ENCODE data around the gene ZNF474. TPM values are rescaled to one million over a fixed set of nuclear protein-coding genes. Genes with fewer than 3 reads are reported as not detected.

The ZNF474 gene
- 0.09 TPM in 1 of 2 replicates, not detected in the other for total RNA-seq (ENCODE audit: low replicate concordance)

DNA sequence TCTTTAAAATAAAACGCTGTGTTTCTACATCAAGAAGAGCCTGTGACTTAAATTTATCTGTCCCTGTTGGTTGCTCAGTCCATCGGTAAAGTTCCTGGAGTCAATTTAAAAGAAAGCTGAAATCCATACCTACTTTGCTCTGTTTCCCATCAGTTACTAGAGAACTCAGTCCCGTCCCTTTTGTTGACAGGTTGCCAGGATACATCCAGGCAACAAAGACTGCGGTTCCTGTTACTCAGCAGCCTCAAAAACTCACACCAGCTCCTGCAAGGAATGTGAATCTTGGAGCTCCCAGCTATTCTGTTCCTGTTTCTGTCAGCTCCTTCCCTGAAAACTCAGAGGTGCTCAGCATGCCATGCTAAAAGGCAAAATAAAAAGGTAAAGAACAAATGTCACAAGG, at the start of gene ZNF474:
TSS of gene ZNF474 (plus strand) at position 241 of the 400 bp plus-strand sequence. CDS start 22,445 bp downstream, outside the sequence.
- TF ChIP-seq, protein P1, sequence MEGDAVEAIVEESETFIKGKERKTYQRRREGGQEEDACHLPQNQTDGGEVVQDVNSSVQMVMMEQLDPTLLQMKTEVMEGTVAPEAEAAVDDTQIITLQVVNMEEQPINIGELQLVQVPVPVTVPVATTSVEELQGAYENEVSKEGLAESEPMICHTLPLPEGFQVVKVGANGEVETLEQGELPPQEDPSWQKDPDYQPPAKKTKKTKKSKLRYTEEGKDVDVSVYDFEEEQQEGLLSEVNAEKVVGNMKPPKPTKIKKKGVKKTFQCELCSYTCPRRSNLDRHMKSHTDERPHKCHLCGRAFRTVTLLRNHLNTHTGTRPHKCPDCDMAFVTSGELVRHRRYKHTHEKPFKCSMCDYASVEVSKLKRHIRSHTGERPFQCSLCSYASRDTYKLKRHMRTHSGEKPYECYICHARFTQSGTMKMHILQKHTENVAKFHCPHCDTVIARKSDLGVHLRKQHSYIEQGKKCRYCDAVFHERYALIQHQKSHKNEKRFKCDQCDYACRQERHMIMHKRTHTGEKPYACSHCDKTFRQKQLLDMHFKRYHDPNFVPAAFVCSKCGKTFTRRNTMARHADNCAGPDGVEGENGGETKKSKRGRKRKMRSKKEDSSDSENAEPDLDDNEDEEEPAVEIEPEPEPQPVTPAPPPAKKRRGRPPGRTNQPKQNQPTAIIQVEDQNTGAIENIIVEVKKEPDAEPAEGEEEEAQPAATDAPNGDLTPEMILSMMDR (IDR thresholded peaks at IDR 0.05; ENCODE audit: insufficient read depth, low read length): no peak
- peak; percentile 95 for DNase-seq (ENCODE audit: low read depth)
- H3K4me3 ChIP-seq (ENCODE audit: low read depth, low read length): no peak within 1 kb of the TSS

DNA sequence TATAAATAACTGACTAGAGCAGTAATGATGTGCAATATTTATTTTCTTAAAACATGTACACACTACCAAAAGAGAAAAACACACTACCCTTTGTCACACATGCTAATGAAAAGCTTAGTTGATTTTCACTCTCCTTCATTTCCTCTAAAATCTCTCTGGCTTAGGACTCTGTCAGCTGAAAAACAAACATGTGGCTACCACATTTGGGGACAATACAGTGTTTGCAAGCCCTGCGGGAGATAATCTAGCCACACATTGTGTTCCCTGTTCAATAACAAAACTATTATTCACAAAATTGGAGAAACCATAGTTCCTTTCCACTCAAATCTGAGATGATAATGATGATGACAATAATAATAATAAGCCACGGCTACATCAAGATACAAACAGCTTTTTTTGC, 47.8 kb upstream of the ZNF474 start:
- no peak for DNase-seq (ENCODE audit: low read depth)
- TF ChIP-seq, protein P1 (IDR thresholded peaks at IDR 0.05; ENCODE audit: insufficient read depth, low read length): no peak
- H3K4me3 ChIP-seq (ENCODE audit: low read depth, low read length): no peak overlapping the region

DNA sequence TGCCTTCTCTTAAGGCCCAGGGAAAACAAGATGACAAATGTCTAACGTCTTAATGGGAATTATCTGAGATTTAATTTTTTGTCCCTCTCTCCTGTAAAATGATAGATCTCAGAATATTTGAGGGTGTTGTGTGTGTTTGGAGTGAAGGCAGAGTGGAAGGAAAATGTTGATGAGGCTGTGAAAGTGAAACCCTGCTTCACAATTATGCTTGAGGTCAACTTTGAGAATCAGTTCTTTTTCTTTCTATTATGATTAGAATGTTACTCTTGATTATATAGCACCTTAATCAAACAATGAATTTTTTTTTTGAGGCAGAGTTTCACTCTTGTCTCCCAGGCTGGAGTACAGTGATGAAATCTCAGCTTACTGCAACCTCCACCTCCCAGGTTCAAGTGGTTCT, 45.8 kb upstream of the ZNF474 start:
- H3K4me3 ChIP-seq (ENCODE audit: low read depth, low read length): no peak overlapping the region
- no peak for DNase-seq (ENCODE audit: low read depth)
- TF ChIP-seq, protein P1 (IDR thresholded peaks at IDR 0.05; ENCODE audit: insufficient read depth, low read length): no peak

DNA sequence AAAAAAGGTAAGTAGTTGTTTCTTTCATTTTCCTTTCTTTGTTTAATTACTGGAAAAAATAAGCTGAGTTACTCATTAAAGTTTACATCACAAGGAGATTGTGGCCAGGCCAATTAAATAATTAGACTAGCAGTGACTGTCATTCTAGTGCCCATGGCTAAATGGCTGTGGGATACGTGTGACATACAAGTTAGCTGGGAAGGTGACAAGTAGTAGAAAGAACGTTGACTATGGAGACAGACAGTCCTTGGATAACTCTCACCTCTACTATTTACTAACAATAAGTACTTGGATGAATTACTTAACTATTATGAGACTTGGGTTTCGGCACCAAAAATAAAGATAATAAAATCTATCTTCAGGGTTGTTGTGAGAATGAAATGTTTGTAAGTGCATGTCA, 44.3 kb upstream of the ZNF474 start:
- DNase-seq (ENCODE audit: low read depth): no peak
- H3K4me3 ChIP-seq (ENCODE audit: low read depth, low read length): no peak overlapping the region
- TF ChIP-seq, protein P1 (IDR thresholded peaks at IDR 0.05; ENCODE audit: insufficient read depth, low read length): no peak

DNA sequence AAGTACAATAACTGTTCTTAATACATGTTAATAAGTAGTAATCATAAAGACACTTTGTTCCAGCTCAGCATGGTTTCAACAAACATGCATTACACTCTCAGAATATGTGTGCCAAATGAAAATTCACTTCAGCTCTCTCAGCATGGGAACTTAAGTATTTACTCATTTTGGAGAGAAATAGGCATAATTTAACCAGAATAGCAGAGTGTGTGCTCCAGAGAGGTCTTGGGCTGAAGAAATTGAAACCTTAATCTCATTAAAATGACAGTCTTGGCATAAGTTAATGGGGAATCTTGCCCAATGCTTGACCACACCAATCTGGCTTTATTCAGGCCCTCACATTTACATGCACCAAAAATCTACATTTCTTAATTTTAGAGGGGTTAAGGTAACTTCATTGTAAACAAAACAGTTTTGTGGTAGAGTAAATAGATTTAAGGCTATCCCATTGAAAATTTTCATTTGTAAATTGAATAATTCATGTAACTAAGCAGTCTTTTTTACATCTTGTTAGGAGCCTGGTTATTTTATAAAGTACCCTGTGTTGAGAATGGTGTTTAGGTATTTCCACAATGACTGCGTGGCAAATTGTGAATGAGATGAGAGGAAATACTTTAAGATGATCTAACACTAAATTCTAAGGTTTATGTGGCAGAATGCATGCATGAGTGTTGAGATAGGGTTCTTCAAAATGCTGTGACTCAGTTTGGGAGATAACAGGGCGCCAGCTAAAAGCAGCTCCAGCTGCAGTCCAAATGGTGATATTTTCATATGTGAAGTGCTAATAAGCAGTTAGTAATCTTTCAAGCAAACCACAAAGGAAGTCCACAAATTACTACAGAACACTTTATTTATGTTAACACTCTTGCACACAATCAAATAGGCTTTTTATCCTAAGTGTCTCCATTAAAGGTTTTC, 40.0 kb upstream of the ZNF474 start:
- DNase-seq (ENCODE audit: low read depth): peak; percentile 93

DNA sequence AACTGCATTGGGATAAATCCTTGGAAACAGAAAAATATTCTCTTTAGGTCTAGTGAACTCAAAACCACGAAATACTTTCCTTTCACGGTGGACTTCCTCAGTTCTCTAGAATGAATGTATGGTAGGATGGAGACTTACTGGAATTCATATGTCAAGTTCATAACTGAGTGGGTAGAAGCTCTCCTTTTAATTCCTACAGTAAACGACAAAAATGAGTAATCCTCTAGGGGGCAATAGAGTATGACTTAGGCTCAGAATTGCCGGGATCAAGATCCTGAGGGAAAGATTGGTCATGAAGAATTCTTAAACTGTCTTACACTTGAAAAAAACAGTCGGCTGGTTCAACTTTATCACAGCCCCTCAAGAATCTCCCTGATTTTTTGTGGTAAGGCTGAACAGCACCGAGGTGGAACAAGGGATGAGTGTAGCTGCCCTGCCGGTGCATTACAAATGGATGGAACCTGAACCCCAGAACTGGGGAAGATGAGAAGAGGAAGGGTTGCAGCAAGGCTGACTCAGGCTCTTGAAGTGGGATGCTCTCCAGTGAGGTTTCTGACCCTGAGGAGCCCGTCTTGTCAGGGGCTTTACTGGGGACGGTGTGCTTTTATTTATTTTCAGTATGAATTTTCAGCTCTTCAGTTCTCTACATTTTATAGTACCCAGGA, 37.3 kb upstream of the ZNF474 start:
- TF ChIP-seq, protein P1 (IDR thresholded peaks at IDR 0.05; ENCODE audit: insufficient read depth, low read length): peak; percentile 54
- peak; percentile 79 for DNase-seq (ENCODE audit: low read depth)
- no peak overlapping the region for H3K4me3 ChIP-seq (ENCODE audit: low read depth, low read length)

More for the DNA sequence above, 40.0 kb upstream of the ZNF474 start:
- TF ChIP-seq, protein P1 (IDR thresholded peaks at IDR 0.05; ENCODE audit: insufficient read depth, low read length): no peak
- H3K4me3 ChIP-seq (ENCODE audit: low read depth, low read length): no peak overlapping the region
